B cell (primary cell): ENCODE data around the gene CLASP2. TPM values are rescaled to one million over a fixed set of nuclear protein-coding genes. Genes with fewer than 3 reads are reported as not detected.
A peak's percentile ranks its signal among the peaks of the same experiment; 100 is the strongest.

Experiments used
- ATAC-seq: fragments of 200-7000 bp; cut with Tn5 transposase; one replicate; pipeline ENCODE4 v1.10.0; 2021; ENCODE audit warnings: low read depth, mild to moderate bottlenecking, moderate number of reproducible peaks, moderate library complexity
- CTCF ChIA-PET: fragments of 350-600 bp; sonication (Branson Sonifier 250); formaldehyde crosslinking; loops from one replicate; lab custom pipeline; 2021; ENCODE audit warnings: antibody characterized with exemption, inconsistent platforms; lab: Charles Lee
- POLR2A ChIA-PET: fragments of 350-600 bp; sonication (Branson Sonifier 250); formaldehyde crosslinking; loops from one replicate; lab custom pipeline; 2021; ENCODE audit warnings: antibody characterized with exemption; lab: Charles Lee
- DNase-seq: peaks from one replicate; pipeline ENCODE4 v3.0.0; 2013
- H2AFZ ChIP-seq: 2 replicates; pipeline ENCODE4 v1.6.1; 2012; ENCODE audit warnings: mild to moderate bottlenecking, low read depth, low read length; ENCODE audit not compliant: insufficient read depth, poor library complexity, severe bottlenecking
- H3K27ac ChIP-seq, 2 donors: 1 replicate in 1 of 2; 2 replicates in 1 of 2; pipeline ENCODE4 v1.5.1; 2012 to 2013; ENCODE audit warnings: low read length in 2 of 2, mild to moderate bottlenecking in 2 of 2, moderate library complexity in 1 of 2
- H3K27me3 ChIP-seq, 4 experiments: fragments of 200-600 bp in 1 of 4; sonication (generic) in 1 of 4; replicated peaks in 1 of 4; 1 replicate in 2 of 4; 2 replicates in 2 of 4; pipeline versions ENCODE4 v1.6.1 to v1.7.0; 2013 to 2016; ENCODE audit warnings: low read length in 3 of 4, mild to moderate bottlenecking in 2 of 4, mixed read lengths in 1 of 4, moderate library complexity in 1 of 4; ENCODE audit not compliant: insufficient read depth in 4 of 4, control insufficient read depth in 3 of 4; ENCODE audit errors: control extremely low read depth in 1 of 4
- H3K36me3 ChIP-seq, 2 experiments: replicated peaks in 1 of 2; 1 replicate in 1 of 2; 2 replicates in 1 of 2; pipeline versions ENCODE4 v1.6.1 to v1.7.1; 2013; ENCODE audit warnings: low read length in 1 of 2; ENCODE audit not compliant: insufficient read depth in 2 of 2, control insufficient read depth in 1 of 2; ENCODE audit errors: control extremely low read depth in 1 of 2, extremely low read depth in 1 of 2
- H3K4me1 ChIP-seq, 2 donors: fragments of 200-600 bp in 1 of 2; sonication (generic) in 1 of 2; 1 replicate in 1 of 2; 2 replicates in 1 of 2; pipeline versions ENCODE4 v1.5.1 to v1.6.1; 2013 to 2017; ENCODE audit warnings: low read length in 2 of 2; ENCODE audit not compliant: control insufficient read depth in 2 of 2, insufficient read depth in 2 of 2
- H3K4me2 ChIP-seq: replicated peaks from 2 replicates; pipeline ENCODE3; 2012; ENCODE audit warnings: mild to moderate bottlenecking, low read depth, low read length; ENCODE audit not compliant: poor library complexity, severe bottlenecking
- H3K4me3 ChIP-seq, 5 experiments: fragments of 200-600 bp in 1 of 5; sonication (generic) in 1 of 5; 1 replicate in 3 of 5; 2 replicates in 2 of 5; pipeline versions ENCODE4 v1.5.1 to v1.7.0; 2011 to 2016; ENCODE audit warnings: low read length in 4 of 5, mild to moderate bottlenecking in 4 of 5, low read depth in 2 of 5, control low read depth in 1 of 5, moderate library complexity in 1 of 5; ENCODE audit not compliant: insufficient read depth in 1 of 5; ENCODE audit errors: control extremely low read depth in 1 of 5, extremely low read depth in 1 of 5
- H3K79me2 ChIP-seq: fragments of 200-600 bp; sonication (generic); one replicate; pipeline ENCODE4 v1.6.0; 2016; ENCODE audit warnings: low read length; ENCODE audit not compliant: control insufficient read depth, insufficient read depth
- H3K9ac ChIP-seq: fragments of 200-600 bp; sonication (generic); 2 replicates; pipeline ENCODE4 v1.6.1; 2017; ENCODE audit warnings: mild to moderate bottlenecking, low read length, moderate library complexity
- H3K9me3 ChIP-seq, 3 donors: one replicate each; pipeline versions ENCODE4 v1.6.1 to v1.7.1; 2013; ENCODE audit warnings: low read length in 2 of 3; ENCODE audit not compliant: control insufficient read depth in 2 of 3, insufficient read depth in 1 of 3; ENCODE audit errors: control extremely low read depth in 1 of 3
- H4K20me1 ChIP-seq: 2 replicates; pipeline ENCODE4 v1.6.0; 2012; ENCODE audit warnings: mild to moderate bottlenecking, low read length; ENCODE audit not compliant: insufficient read depth, control insufficient read depth, poor library complexity, severe bottlenecking
- H3K27ac Mint-ChIP-seq: one replicate; pipeline ENCODE4 v1.8.0; 2021; ENCODE audit warnings: mixed read lengths
- H3K27me3 Mint-ChIP-seq: one replicate; pipeline ENCODE4 v1.8.0; 2021; ENCODE audit warnings: mixed read lengths
- H3K4me1 Mint-ChIP-seq: one replicate; pipeline ENCODE4 v1.8.0; 2021; ENCODE audit warnings: mixed read lengths
- H3K4me3 Mint-ChIP-seq: one replicate; pipeline ENCODE4 v1.8.0; 2021; ENCODE audit warnings: mixed read lengths
- H3K9me3 Mint-ChIP-seq: one replicate; pipeline ENCODE4 v1.8.0; 2022; ENCODE audit warnings: mixed read lengths; ENCODE audit not compliant: insufficient read depth
- EZH2 ChIP-seq: IDR thresholded peaks from 2 replicates; pipeline ENCODE4 v1.6.1; 2012; ENCODE audit warnings: borderline replicate concordance, low read depth, mild to moderate bottlenecking, moderate library complexity, low read length; ENCODE audit not compliant: insufficient read depth, poor library complexity, severe bottlenecking
- WGBS: methylation state at CpG from one replicate; pipeline ENCODE4 v1.1.5; 2013; ENCODE audit warnings: missing lambda C conversion rate; ENCODE audit not compliant: insufficient coverage; 5-methylcytosine and 5-hydroxymethylcytosine counted together
- intact Hi-C: fragments of 100-400 bp; cut with micrococcal nuclease; formaldehyde crosslinking; loops from one replicate; pipeline ENCODE4 v1.10.0; 2022
- polyA minus RNA-seq: library from RNA; depleted of rRNA, polyadenylated mRNA; stranded (reverse); fragments of >200 nt; gene quantifications from 2 replicates; pipeline ENCODE4 v1.2.3, GENCODE V29; 2012
- polyA plus RNA-seq: library from polyadenylated mRNA; depleted of rRNA; stranded (reverse); fragments of >200 nt; gene quantifications from 2 replicates; pipeline ENCODE4 v1.2.3, GENCODE V29; 2012
- total RNA-seq, 2 donors: library from RNA; stranded (reverse); fragments of 120-200 nt in 1 of 2; gene quantifications; 1 replicate in 1 of 2; 2 replicates in 1 of 2; pipeline versions ENCODE4 v1.2.3 to v1.2.4, GENCODE V29; 2013 to 2022
- TF ChIP-seq, protein P1 (sequence below): fragments of 200-600 bp; IDR thresholded peaks from one replicate; pipeline ENCODE4 v1.8.0; 2022; ENCODE audit warnings: antibody characterized with exemption, mild to moderate bottlenecking

CLASP2 gene
- total RNA-seq (109 and 113 TPM in 2 replicates), polyA plus RNA-seq (10.7 and 15.0 TPM in 2 replicates), polyA minus RNA-seq (64.1 and 74.2 TPM in 2 replicates)
- total RNA-seq (2013): 63.9 TPM

DNA sequence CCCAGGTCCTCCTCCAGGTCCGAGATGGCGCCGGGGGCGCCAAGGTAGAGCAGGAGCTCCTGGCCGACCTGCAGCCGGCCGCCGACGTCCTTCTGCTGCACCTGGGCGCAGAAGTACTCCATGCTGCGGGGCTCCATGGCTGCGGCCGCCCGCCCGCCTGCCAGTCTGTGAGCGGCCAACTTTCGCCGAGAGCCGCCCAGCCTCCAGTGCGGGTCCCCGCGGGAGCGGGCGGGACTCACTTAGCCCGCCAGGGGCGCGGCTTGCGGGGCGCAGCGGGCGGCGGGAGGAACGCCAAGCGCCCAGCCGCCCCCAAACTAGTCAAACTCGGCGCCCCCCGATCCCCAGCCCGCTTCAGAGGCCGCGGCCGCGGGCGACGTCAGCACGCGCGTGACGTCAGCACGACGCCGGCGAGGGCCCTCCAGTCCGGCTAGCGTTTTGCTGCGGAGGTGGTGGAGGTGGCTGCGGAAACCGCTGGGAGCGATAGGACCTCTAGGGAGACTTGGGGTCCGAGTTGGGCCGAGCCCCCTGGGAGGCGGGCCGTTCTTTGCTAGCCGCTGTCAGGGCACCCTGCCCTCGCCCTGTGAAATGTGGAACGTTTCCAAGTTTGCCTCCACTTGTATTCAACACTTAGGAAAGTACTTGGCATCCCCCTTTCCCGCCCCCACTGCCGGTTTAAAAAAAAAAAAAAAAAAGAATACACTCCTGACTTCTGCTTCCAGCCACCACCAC is at the start of gene CLASP2:
Gene CLASP2 (minus strand): TSS at position 389 of the 729 bp plus-strand sequence. CDS start 252 bp downstream, at position 137.
- ATAC-seq: peak; percentile 85
- H3K4me3 Mint-ChIP-seq: peak within 1 kb of the TSS; percentile 99
- peak; percentile 95 for DNase-seq
- Histone ChIP-seq H3K4me3 (peak within 1 kb of the TSS; percentile 85 to 96 (median 92)), H3K27me3 (no peaks in the 10 kb centered on the region), H3K9me3 (no peaks in the 10 kb centered on the region), H3K27ac (peak within 1 kb of the TSS; percentile 90 to 94), H3K4me2 (peak within 1 kb of the TSS; percentile 79), H3K79me2 (peaks cover 67% of the 10 kb centered on the region), H3K4me1 (peaks cover 19 to 21% of the 10 kb centered on the region in 2 donors), H2AFZ (peak within 1 kb of the TSS; percentile 89), H4K20me1 (no peaks in the 10 kb centered on the region), H3K36me3 (peaks cover 0 to 2% of the 10 kb centered on the region in 2 experiments), H3K9ac (peak within 1 kb of the TSS; percentile 85)
- ChIA-PET CTCF (interaction anchor here (0.9 to 2.6 kb wide), 4 partner anchors 69 to 587 kb away, joined by 3 to 10 read pairs (median 4); partner anchors contain the start of gene PDCD6IP), POLR2A (interaction anchor here (0.8 kb wide), 1 partner anchor 278 kb away, joined by 4 read pairs; the partner anchor contains the start of gene UBP1)
- H3K27ac Mint-ChIP-seq: peak within 1 kb of the TSS; percentile 99
- H3K27me3 Mint-ChIP-seq: no peaks in the 10 kb centered on the region
- H3K4me1 Mint-ChIP-seq: peaks cover 20% of the 10 kb centered on the region
- intact Hi-C loops: loop anchor here (1.0 to 10.0 kb wide), 9 partner anchors 59 to 1223 kb away; partner anchors contain the start of genes CNOT10, CRTAP, DYNC1LI1 and PDCD6IP
- TF ChIP-seq EZH2: no peak
- TF ChIP-seq, protein P1, sequence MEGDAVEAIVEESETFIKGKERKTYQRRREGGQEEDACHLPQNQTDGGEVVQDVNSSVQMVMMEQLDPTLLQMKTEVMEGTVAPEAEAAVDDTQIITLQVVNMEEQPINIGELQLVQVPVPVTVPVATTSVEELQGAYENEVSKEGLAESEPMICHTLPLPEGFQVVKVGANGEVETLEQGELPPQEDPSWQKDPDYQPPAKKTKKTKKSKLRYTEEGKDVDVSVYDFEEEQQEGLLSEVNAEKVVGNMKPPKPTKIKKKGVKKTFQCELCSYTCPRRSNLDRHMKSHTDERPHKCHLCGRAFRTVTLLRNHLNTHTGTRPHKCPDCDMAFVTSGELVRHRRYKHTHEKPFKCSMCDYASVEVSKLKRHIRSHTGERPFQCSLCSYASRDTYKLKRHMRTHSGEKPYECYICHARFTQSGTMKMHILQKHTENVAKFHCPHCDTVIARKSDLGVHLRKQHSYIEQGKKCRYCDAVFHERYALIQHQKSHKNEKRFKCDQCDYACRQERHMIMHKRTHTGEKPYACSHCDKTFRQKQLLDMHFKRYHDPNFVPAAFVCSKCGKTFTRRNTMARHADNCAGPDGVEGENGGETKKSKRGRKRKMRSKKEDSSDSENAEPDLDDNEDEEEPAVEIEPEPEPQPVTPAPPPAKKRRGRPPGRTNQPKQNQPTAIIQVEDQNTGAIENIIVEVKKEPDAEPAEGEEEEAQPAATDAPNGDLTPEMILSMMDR: no peak
- under 1% methylated on average over 66 of the region's 68 CpGs for WGBS
- no peaks in the 10 kb centered on the region for H3K9me3 Mint-ChIP-seq

DNA sequence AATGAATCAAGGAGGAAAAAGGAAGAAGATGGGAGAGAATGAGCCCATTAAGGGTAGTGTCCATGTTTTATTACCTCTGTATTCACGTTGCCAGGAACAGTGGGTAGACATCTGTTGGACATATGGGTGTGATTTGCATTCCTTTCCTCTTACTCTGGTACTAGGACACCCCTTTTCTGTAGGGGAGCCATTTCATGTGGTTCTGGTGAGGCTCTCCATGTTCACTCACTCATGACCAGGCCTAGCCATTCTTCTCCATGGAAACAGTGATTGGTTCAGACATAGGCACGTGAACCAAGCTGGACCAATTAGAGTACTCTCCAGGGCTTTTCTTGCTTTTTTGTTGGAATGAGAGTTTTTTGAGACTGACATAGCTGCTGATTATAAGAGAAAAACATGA is 40.8 kb upstream of the CLASP2 start:
- 100% methylated on average over 1 of the region's 2 CpGs for WGBS
- peaks cover 4 to 14% (median 8%) of the 10 kb centered on the region in 3 donors for H3K9me3 ChIP-seq
- H2AFZ ChIP-seq: no peak overlapping the region
- peaks cover 0 to 3% (median 1%) of the 10 kb centered on the region in 4 experiments for H3K27me3 ChIP-seq
- intact Hi-C loops: no loop called here
- Mint-ChIP-seq H3K4me1 (no peaks in the 10 kb centered on the region), H3K27me3 (peaks cover 17% of the 10 kb centered on the region), H3K27ac (no peak overlapping the region), H3K4me3 (no peak overlapping the region), H3K9me3 (peaks cover 10% of the 10 kb centered on the region)
- H3K36me3 ChIP-seq: no peaks in the 10 kb centered on the region
- DNase-seq (no peak), ATAC-seq (no peak)
- H3K4me3 ChIP-seq: no peak overlapping the region
- POLR2A ChIA-PET: no interaction called here
- no peaks in the 10 kb centered on the region for H3K4me1 ChIP-seq
- H3K9ac ChIP-seq: no peak overlapping the region
- CTCF ChIA-PET: interaction anchor here (1.0 to 1.5 kb wide), 2 partner anchors 9 to 28 kb away, joined by 3 read pairs; no protein-coding TSS in a partner anchor
- no peak overlapping the region for H3K4me2 ChIP-seq
- TF ChIP-seq EZH2: no peak
- TF ChIP-seq, protein P1: no peak
- no peak overlapping the region for H3K27ac ChIP-seq
- no peaks in the 10 kb centered on the region for H4K20me1 ChIP-seq
- no peaks in the 10 kb centered on the region for H3K79me2 ChIP-seq
